KOPT-K1 (cell line): ENCODE data around the gene ADCY5.

ENCODE experiments used
- H3K27ac ChIP-seq: fragments of 200-600 bp; sonication (generic); 2 replicates; pipeline ENCODE4 v1.5.1; 2016; ENCODE audit warnings: antibody characterized with exemption, mild to moderate bottlenecking, low read depth, low read length; ENCODE audit not compliant: poor library complexity, severe bottlenecking
- H3K36me3 ChIP-seq: fragments of 200-600 bp; sonication (generic); 2 replicates; pipeline ENCODE4 v1.5.1; 2017; ENCODE audit warnings: antibody characterized with exemption, mild to moderate bottlenecking, low read length, moderate library complexity; ENCODE audit not compliant: insufficient read depth
- H3K9me3 ChIP-seq: fragments of 200-600 bp; sonication (generic); 2 replicates; pipeline ENCODE4 v1.5.1; 2017; ENCODE audit warnings: antibody characterized with exemption, low read length, mild to moderate bottlenecking; ENCODE audit not compliant: insufficient read depth, poor library complexity, severe bottlenecking

Gene ADCY5

GRCh38 chr3:123476967-123477750 lies 28.3 kb upstream of the ADCY5 start:
- H3K27ac ChIP-seq, result no peak overlapping the region
- H3K36me3 ChIP-seq, result no peaks in the 10 kb centered on the region

GRCh38 chr3:123475786-123476185 lies 26.9 kb upstream of the ADCY5 start:
- H3K36me3 ChIP-seq, result no peaks in the 10 kb centered on the region
- no peak overlapping the region for H3K27ac ChIP-seq
- H3K9me3 ChIP-seq, result no peaks in the 10 kb centered on the region

More at GRCh38 chr3:123476967-123477750, 28.3 kb upstream of the ADCY5 start:
- H3K9me3 ChIP-seq, result no peaks in the 10 kb centered on the region

GRCh38 chr3:123471106-123471505 lies 22.2 kb upstream of the ADCY5 start:
- Histone ChIP-seq H3K9me3 (no peaks in the 10 kb centered on the region), H3K27ac (no peak overlapping the region), H3K36me3 (no peaks in the 10 kb centered on the region)

- Histone ChIP-seq H3K27ac (no peak overlapping the region), H3K36me3 (no peaks in the 10 kb centered on the region), H3K9me3 (no peaks in the 10 kb centered on the region)
Observed at GRCh38 chr3:123469323-123469995, 20.6 kb upstream of the ADCY5 start.

- no peaks in the 10 kb centered on the region for H3K36me3 ChIP-seq
- no peak overlapping the region for H3K27ac ChIP-seq
- H3K9me3 ChIP-seq, result no peaks in the 10 kb centered on the region
Observed at GRCh38 chr3:123467046-123467445, 18.2 kb upstream of the ADCY5 start.

GRCh38 chr3:123464211-123464610 lies 15.3 kb upstream of the ADCY5 start:
- H3K36me3 ChIP-seq, result no peaks in the 10 kb centered on the region

GRCh38 chr3:123459862-123460261 lies 11.0 kb upstream of the ADCY5 start:
- Histone ChIP-seq H3K36me3 (no peaks in the 10 kb centered on the region), H3K9me3 (no peaks in the 10 kb centered on the region), H3K27ac (no peak overlapping the region)

More at GRCh38 chr3:123464211-123464610, 15.3 kb upstream of the ADCY5 start:
- Histone ChIP-seq H3K27ac (no peak overlapping the region), H3K9me3 (no peaks in the 10 kb centered on the region)

GRCh38 chr3:123458255-123458654 lies 9.4 kb upstream of the ADCY5 start:
- no peaks in the 10 kb centered on the region for H3K36me3 ChIP-seq
- H3K9me3 ChIP-seq, result no peaks in the 10 kb centered on the region
- no peak overlapping the region for H3K27ac ChIP-seq

GRCh38 chr3:123457841-123458240 lies 9.0 kb upstream of the ADCY5 start:
- Histone ChIP-seq H3K9me3 (no peaks in the 10 kb centered on the region), H3K27ac (no peak overlapping the region)

GRCh38 chr3:123453675-123454074 lies 4.8 kb upstream of the ADCY5 start:
- H3K9me3 ChIP-seq, result peaks cover 2% of the 10 kb centered on the region

More at GRCh38 chr3:123457841-123458240, 9.0 kb upstream of the ADCY5 start:
- no peaks in the 10 kb centered on the region for H3K36me3 ChIP-seq

GRCh38 chr3:123451186-123451585 lies 2.3 kb upstream of the ADCY5 start:
- Histone ChIP-seq H3K27ac (no peak overlapping the region), H3K9me3 (peaks cover 4% of the 10 kb centered on the region), H3K36me3 (no peaks in the 10 kb centered on the region)

More at GRCh38 chr3:123453675-123454074, 4.8 kb upstream of the ADCY5 start:
- H3K27ac ChIP-seq, result no peak overlapping the region
- H3K36me3 ChIP-seq, result no peaks in the 10 kb centered on the region

GRCh38 chr3:123449997-123450604 lies 1.2 kb upstream of the ADCY5 start:
- Histone ChIP-seq H3K27ac (no peak overlapping the region), H3K9me3 (peaks cover 4% of the 10 kb centered on the region), H3K36me3 (no peaks in the 10 kb centered on the region)

GRCh38 chr3:123449102-123449996 lies 459 bp upstream of the ADCY5 start:
- Histone ChIP-seq H3K27ac (no peak overlapping the region), H3K9me3 (peaks cover 4% of the 10 kb centered on the region), H3K36me3 (no peaks in the 10 kb centered on the region)

GRCh38 chr3:123447749-123448517 lies 957 bp downstream of the ADCY5 start:
- Histone ChIP-seq H3K36me3 (no peaks in the 10 kb centered on the region), H3K27ac (no peak overlapping the region), H3K9me3 (peaks cover 4% of the 10 kb centered on the region)
